Body of pancreas (tissue), 4 donors: ENCODE results near the gene RAMP3.

Experiments used
- POLR2A ChIP-seq, 3 donors: fragments of 450-650 bp; IDR thresholded peaks; one replicate each; pipeline ENCODE4 v1.6.1; 2016; ENCODE audit warnings: antibody characterized with exemption in 3 of 3, mild to moderate bottlenecking in 2 of 3
- TF ChIP-seq, protein P1 (sequence below), 7 experiments: fragments of 450-650 bp in 4 of 7; fragments of 200-600 bp in 3 of 7; sonication (generic) in 3 of 7; IDR thresholded peaks; one replicate each; pipeline ENCODE4 v1.5.1; 2016 to 2019; ENCODE audit warnings: antibody characterized with exemption in 7 of 7

DNA sequence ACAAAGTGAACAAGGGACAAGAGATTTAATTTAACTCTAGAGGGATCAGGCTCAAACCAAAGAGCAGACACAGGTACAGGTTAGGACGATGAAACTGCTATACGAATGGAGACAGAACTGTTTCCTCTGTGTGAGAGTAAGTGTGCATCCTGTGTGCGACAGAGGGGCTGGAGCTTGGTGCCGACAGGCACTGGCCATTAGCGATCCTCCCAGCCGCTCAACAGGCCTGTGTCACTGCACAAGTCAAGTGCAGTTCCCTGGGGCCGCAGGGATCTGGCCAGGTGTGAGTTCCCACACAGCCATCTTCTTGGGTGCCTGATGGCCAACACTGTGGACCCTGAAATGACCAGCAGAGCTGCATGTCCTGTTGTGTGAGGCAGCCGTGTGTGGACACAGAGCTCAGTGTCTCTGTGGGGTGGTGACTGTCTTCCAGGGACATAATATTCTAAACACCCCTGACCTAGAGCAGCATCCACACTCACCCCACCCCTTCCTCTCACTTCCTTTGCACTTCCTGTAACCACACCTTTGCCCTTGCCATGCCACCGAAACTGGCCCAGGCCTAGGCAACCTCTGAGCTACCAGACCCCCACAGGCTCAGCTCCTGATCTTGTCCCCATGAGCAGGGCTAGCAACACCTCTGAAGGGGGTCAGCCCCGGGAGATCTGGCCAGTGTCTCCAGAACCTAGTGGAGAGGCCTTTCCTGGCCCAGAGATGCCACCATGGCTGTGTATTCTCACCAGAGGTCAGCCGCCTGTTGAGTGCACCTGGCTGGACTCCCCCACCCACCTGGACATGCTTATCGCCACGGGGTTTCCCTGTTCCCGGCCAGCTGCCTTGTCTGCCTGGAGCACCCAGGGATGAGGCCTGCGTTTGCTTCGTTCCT is 34.4 kb upstream of the RAMP3 start:
- TF ChIP-seq, protein P1, sequence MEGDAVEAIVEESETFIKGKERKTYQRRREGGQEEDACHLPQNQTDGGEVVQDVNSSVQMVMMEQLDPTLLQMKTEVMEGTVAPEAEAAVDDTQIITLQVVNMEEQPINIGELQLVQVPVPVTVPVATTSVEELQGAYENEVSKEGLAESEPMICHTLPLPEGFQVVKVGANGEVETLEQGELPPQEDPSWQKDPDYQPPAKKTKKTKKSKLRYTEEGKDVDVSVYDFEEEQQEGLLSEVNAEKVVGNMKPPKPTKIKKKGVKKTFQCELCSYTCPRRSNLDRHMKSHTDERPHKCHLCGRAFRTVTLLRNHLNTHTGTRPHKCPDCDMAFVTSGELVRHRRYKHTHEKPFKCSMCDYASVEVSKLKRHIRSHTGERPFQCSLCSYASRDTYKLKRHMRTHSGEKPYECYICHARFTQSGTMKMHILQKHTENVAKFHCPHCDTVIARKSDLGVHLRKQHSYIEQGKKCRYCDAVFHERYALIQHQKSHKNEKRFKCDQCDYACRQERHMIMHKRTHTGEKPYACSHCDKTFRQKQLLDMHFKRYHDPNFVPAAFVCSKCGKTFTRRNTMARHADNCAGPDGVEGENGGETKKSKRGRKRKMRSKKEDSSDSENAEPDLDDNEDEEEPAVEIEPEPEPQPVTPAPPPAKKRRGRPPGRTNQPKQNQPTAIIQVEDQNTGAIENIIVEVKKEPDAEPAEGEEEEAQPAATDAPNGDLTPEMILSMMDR (IDR thresholded peaks at IDR 0.05), result no peak
- TF ChIP-seq POLR2A (IDR thresholded peaks at IDR 0.05), result no peak
